AG04449 (cell line): ENCODE measurements around the gene FKBP6.
A peak's percentile ranks its signal among the peaks of the same experiment; 100 is the strongest.
"Not testable (repeated sequence)": the region's sequence is repeated elsewhere in the genome, so short reads cannot be mapped to it uniquely, and the experiment has no call there.

ENCODE experiments used
- CTCF ChIA-PET: fragments of 350-600 bp; formaldehyde crosslinking; extraction: SDS; loops from one replicate; lab custom pipeline; 2021; ENCODE audit warnings: antibody characterized with exemption; lab: Yijun Ruan, JAX
- POLR2A ChIA-PET: fragments of 400-600, 350-600 bp; formaldehyde crosslinking; extraction: SDS; loops from one replicate; lab custom pipeline; 2020; ENCODE audit warnings: antibody characterized with exemption, inconsistent platforms; lab: Yijun Ruan, JAX
- DNase-seq: peaks from one replicate; pipeline ENCODE4 v3.0.0-alpha.2; 2010; ENCODE audit warnings: low read depth, low spot score
- H3K4me3 ChIP-seq: 2 replicates; pipeline ENCODE4 v1.5.1; 2011; ENCODE audit warnings: low read depth, mild to moderate bottlenecking, control low read depth, low read length
- TF ChIP-seq, protein P1 (sequence below): IDR thresholded peaks from one replicate; pipeline ENCODE4 v1.5.1; 2011; ENCODE audit warnings: mild to moderate bottlenecking, moderate library complexity, low read length, control low read depth, inconsistent platforms; ENCODE audit not compliant: insufficient read depth; ENCODE audit errors: missing control alignments

FKBP6 gene

DNA sequence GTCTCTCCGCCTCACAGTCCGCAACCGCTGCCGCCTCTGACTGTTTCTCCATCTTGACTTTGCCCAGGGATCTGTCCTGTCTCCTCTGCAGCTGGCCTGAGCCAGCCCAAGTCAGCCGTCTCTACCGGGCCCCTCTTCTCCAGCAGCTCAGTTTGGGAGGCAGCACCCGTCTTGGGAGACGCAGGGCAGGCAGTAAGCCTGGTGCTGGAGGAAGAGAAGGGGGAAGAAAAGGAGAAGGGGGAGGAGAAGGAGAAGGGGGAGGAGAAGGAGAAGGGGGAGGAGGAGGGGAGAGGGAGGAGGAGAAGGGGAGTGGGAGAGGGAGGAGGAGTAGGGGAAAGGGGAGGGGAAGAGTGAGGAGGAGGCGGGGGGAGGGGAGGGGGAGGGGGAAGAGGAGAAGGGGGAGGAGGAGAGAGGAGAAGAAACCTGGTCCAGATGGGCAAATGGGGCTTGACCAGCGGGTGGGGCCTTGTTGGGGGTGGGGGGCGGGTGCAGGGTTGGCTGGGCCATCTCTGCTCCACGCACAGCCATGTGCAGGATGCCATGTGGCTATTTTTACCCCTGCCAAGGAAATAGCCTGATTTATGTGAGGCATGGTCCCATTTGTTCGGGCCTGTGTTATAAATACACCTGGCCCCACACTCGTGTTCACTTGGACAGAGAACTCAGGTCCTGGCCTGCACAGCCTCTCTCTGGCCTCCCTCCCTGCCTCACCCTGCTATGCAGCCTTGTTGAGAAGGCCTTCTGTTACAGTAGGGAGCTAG, 69.7 kb downstream of the FKBP6 start:
- H3K4me3 ChIP-seq, result no peak overlapping the region
- ChIA-PET CTCF (interaction anchor here (1.2 kb wide), 1 partner anchor 11 kb away, joined by 3 read pairs; no protein-coding TSS in a partner anchor), POLR2A (no interaction called here)
- no peak for DNase-seq
- TF ChIP-seq, protein P1, sequence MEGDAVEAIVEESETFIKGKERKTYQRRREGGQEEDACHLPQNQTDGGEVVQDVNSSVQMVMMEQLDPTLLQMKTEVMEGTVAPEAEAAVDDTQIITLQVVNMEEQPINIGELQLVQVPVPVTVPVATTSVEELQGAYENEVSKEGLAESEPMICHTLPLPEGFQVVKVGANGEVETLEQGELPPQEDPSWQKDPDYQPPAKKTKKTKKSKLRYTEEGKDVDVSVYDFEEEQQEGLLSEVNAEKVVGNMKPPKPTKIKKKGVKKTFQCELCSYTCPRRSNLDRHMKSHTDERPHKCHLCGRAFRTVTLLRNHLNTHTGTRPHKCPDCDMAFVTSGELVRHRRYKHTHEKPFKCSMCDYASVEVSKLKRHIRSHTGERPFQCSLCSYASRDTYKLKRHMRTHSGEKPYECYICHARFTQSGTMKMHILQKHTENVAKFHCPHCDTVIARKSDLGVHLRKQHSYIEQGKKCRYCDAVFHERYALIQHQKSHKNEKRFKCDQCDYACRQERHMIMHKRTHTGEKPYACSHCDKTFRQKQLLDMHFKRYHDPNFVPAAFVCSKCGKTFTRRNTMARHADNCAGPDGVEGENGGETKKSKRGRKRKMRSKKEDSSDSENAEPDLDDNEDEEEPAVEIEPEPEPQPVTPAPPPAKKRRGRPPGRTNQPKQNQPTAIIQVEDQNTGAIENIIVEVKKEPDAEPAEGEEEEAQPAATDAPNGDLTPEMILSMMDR, result no peak

DNA sequence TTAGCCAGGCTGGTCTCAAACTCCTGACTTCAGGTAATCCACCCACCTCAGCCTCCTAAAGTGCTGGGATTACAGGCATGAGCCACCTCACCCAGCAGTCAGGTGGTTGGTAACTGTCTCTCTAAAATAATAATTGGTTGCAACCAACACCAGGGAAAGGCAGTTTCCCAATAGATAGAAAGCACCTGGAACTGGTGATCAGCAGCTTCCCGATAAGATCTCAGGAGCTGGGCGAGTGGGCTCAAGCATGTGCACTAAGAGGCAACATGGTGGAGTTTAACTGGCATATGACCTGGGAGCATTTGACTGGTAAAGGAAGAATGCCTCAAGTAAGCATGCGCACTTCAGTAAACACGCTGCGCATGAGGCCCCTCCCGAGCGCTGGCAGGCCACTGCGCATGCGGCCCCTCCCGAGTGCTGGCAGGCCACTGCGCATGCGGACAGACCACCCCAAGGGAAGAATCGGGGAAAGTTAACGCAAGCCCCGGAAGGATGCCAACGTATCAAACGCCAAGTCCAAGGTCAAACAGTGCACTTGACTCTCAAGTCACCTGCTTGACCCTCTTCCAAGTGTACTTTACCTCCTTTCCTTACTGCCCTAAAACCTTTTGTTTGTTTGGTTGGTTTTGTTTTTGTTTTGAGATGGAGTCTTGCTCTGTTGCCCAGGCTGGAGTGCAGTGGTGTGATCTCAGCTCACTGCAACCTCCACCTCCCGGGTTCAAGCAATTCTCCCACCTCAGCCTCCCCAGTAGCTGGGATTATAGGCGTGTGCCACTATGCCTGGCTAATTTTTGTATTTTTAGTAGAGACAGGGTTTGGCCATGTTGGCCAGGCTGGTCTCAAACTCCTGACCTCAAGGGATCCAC, 71.5 kb downstream of the FKBP6 start:
- POLR2A ChIA-PET, DNase-seq: not testable (repeated sequence)
- H3K4me3 ChIP-seq, result peak overlapping the region; percentile 46
- CTCF ChIA-PET, result interaction anchor here (0.8 kb wide), 1 partner anchor 56 kb away, joined by 3 read pairs; no protein-coding TSS in a partner anchor

DNA sequence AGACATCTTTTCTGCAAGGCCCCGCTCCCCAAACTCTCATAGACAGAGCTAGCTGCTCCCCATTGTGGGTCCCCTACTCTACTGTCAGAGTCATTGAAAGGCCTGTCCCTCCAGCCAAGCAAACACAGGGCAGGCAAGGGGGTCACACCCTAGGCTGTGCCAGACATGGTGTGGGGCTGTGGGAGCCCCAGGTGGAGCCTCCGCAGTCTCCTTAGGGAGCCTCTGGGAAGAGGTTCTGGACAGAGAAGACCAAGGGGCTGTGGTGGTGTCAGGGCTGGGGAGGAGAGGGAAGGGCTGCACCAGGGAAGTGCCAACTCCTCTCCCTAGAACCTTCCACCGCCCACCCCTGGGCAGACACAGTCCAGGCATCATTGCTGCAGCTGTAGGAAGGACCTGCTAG, 76.9 kb downstream of the FKBP6 start:
- CTCF ChIA-PET, POLR2A ChIA-PET, H3K4me3 ChIP-seq, DNase-seq: not testable (repeated sequence)
